ENCODE data around the gene ADD3.
"Not testable (repeated sequence)": the region's sequence is repeated elsewhere in the genome, so short reads cannot be mapped to it uniquely, and the experiment has no call there.

The ADD3 gene

GRCh38 chr10:110036640-110037039 is 28.9 kb downstream of the ADD3 start:
- DNase-seq: no peak

- no peak for DNase-seq
Measured at GRCh38 chr10:110039254-110039653, 31.5 kb downstream of the ADD3 start.

- no peak for DNase-seq
Measured at GRCh38 chr10:110040108-110040507, 32.3 kb downstream of the ADD3 start.

- DNase-seq: no peak
Measured at GRCh38 chr10:110040767-110041478, 33.1 kb downstream of the ADD3 start.

- no peak for DNase-seq
Measured at GRCh38 chr10:110041479-110041829, 33.7 kb downstream of the ADD3 start.

GRCh38 chr10:110042181-110042580 is 34.4 kb downstream of the ADD3 start:
- no peak for DNase-seq

- DNase-seq: no peak
Measured at GRCh38 chr10:110042891-110043290, 35.1 kb downstream of the ADD3 start.

- DNase-seq: no peak
Measured at GRCh38 chr10:110044681-110045080, 36.9 kb downstream of the ADD3 start.

- DNase-seq: no peak
Measured at GRCh38 chr10:110045772-110046171, 38.0 kb downstream of the ADD3 start.

- not testable (repeated sequence) for DNase-seq
Measured at GRCh38 chr10:110048145-110048544, 40.4 kb downstream of the ADD3 start.

- DNase-seq: no peak
Measured at GRCh38 chr10:110048781-110049180, 41.0 kb downstream of the ADD3 start.

- DNase-seq: not testable (repeated sequence)
Measured at GRCh38 chr10:110049889-110050591, 42.3 kb downstream of the ADD3 start.

GRCh38 chr10:110051487-110051886 is 43.7 kb downstream of the ADD3 start:
- no peak for DNase-seq

- DNase-seq: no peak
Measured at GRCh38 chr10:110052916-110053315, 45.1 kb downstream of the ADD3 start.

GRCh38 chr10:110056822-110057221 is 49.0 kb downstream of the ADD3 start:
- DNase-seq: no peak

- no peak for DNase-seq
Measured at GRCh38 chr10:110057456-110057855, 49.7 kb downstream of the ADD3 start.

- DNase-seq: no peak
Measured at GRCh38 chr10:110058212-110058611, 50.4 kb downstream of the ADD3 start.

GRCh38 chr10:110059925-110060324 is 52.1 kb downstream of the ADD3 start:
- no peak for DNase-seq

GRCh38 chr10:110061687-110062086 is 53.9 kb downstream of the ADD3 start:
- DNase-seq: no peak

- DNase-seq: no peak
Measured at GRCh38 chr10:110065269-110065668, 57.5 kb downstream of the ADD3 start.

GRCh38 chr10:110067960-110068770 is 60.4 kb downstream of the ADD3 start:
- no peak for DNase-seq

- DNase-seq: no peak
Measured at GRCh38 chr10:110068780-110069179, 61.0 kb downstream of the ADD3 start.

- no peak for DNase-seq
Measured at GRCh38 chr10:110069502-110069982, 61.8 kb downstream of the ADD3 start.

GRCh38 chr10:110073896-110074295 is 66.1 kb downstream of the ADD3 start:
- DNase-seq: no peak

Measured in activated naive CD4-positive, alpha-beta T cell treated with anti-CD3 and anti-CD28 coated beads, Interleukin-2, amount 50 U/mL, for 16 hours (primary cell).